Ovary (tissue), 9 donors: Measurements from ENCODE around the gene SULF2. TPM values are rescaled to one million over a fixed set of nuclear protein-coding genes. Genes with fewer than 3 reads are reported as not detected.
A peak's percentile ranks its signal among the peaks of the same experiment; 100 is the strongest.

ENCODE experiments used
- DNase-seq, 5 donors: peaks; one replicate each; pipeline ENCODE4 v3.0.0-alpha.2; 2019 to 2020
- H3K27ac ChIP-seq, 2 donors: fragments of 200-600 bp; one replicate each; pipeline versions ENCODE4 v1.5.1 to v1.8.0; 2019 to 2022
- H3K27me3 ChIP-seq: fragments of 200-600 bp; one replicate; pipeline ENCODE4 v1.8.0; 2022
- H3K36me3 ChIP-seq: fragments of 200-600 bp; sonication (generic); one replicate; pipeline ENCODE4 v1.5.1; 2019
- H3K4me1 ChIP-seq: one replicate; pipeline ENCODE4 v1.8.1; 2013; ENCODE audit warnings: mild to moderate bottlenecking, moderate library complexity; ENCODE audit not compliant: insufficient read depth
- H3K4me3 ChIP-seq: fragments of 200-600 bp; sonication (generic); one replicate; pipeline ENCODE4 v1.5.1; 2017
- H3K9me3 ChIP-seq, 2 donors: fragments of 200-600 bp in 1 of 2; sonication (generic) in 1 of 2; one replicate each; pipeline versions ENCODE4 v1.5.1 to v1.8.1; 2013 to 2019; ENCODE audit warnings: mild to moderate bottlenecking in 1 of 2, moderate library complexity in 1 of 2
- EP300 ChIP-seq: sonication (generic); formaldehyde crosslinking; IDR thresholded peaks from one replicate; pipeline ENCODE4 v1.6.1; 2017; ENCODE audit warnings: antibody characterized with exemption
- POLR2A ChIP-seq: fragments of 450-650 bp; IDR thresholded peaks from one replicate; pipeline ENCODE4 v1.6.1; 2017; ENCODE audit warnings: antibody characterized with exemption, mild to moderate bottlenecking, moderate library complexity
- WGBS, 3 donors: extraction: QIAGEN DNeasy Blood & Tissue Kit in 1 of 3; methylation state at CpG; one replicate each; pipeline versions ENCODE4 v1.1.5 to v1.1.7; 2013 to 2017; 5-methylcytosine and 5-hydroxymethylcytosine counted together
- intact Hi-C, 4 donors: fragments of 100-400 bp; cut with DNase I; formaldehyde crosslinking; loops; one replicate each; pipeline versions ENCODE4 v1.11.0 to v1.15.1; 2022 to 2023
- polyA plus RNA-seq, 2 donors: library from polyadenylated mRNA; stranded (reverse); fragments of 200-250 nt in 1 of 2; fragments of 350-450 nt in 1 of 2; fragmentation: Illumina TruSeq in 1 of 2; extraction: RNeasy Lipid Tissue Mini Kit (QIAGEN cat#74804) in 1 of 2; gene quantifications; one replicate each; pipeline ENCODE4 v1.2.3, GENCODE V29; 2013 to 2014
- small RNA-seq: library from RNA; depleted of rRNA; stranded (forward); fragments of <200 nt; gene quantifications from one replicate; pipeline ENCODE3, GENCODE V24; 2016
- total RNA-seq, 7 donors: library from RNA; depleted of rRNA in 2 of 7; stranded (reverse); fragments of >200 nt in 2 of 7; fragmentation: NEBNext Ultra II Directional in 3 of 7; extraction: Animal tissue kit (Norgen Biotek cat#: 25700) in 3 of 7; gene quantifications; one replicate each; pipeline versions ENCODE4 v1.1.0 to v1.2.4, GENCODE V29; 2016 to 2023
- TF ChIP-seq, protein P1 (sequence below), 3 donors: fragments of 450-650 bp in 2 of 3; fragments of 200-600 bp in 1 of 3; IDR thresholded peaks; one replicate each; pipeline versions ENCODE4 v1.5.1 to v1.8.0; 2016 to 2022; ENCODE audit warnings: antibody characterized with exemption in 3 of 3, mild to moderate bottlenecking in 1 of 3
- donor health status: DM: no; HTN: no; CAD: no; lungs with moderate emphysema.
- donor health status: DM: no; HTN: no; CAD: no.
- donor health status: Bipolar disorder and iron deficiency.
- donor health status: DM: yes; HTN: yes; CAD: no.
- donor health status: DM: no; HTN: no; CAD: no.
- donor health status: DM: yes; HTN: yes; CAD: no.

The SULF2 gene
- total and polyA plus RNA-seq, 9 donors: 128 to 423 (median 362) TPM

DNA sequence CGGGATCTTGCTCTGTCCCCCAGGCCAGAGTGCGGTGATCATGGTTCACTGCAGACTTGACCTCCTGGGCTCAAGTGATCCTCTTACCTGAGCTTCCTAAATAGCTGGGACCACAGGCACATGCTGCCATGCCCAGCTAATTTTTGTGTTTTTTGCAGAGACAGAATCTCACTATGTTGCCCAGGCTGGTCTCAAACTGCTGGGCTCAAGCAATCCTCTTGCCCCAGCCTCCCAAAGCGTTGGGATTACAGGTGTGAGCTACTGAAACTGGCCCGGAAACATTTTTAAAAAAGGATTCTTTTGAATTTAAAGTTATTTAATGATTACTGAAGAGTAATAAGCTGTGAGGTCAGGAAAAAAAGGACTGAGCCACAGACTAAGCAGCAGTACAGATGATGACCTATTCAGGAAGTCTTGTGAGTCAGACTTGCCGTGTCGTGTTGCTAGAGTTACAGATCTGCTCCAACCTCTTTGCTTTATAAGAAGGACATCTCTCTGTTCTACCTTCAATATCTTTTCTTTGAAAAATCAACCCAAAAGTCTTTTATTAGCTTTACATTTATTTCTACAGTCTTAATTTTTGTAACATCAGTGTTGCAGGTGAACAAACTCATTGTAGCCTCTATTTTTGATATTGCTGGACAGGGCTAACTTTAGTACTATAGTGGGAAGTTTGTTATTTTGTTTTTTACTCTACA is 174.9 kb downstream of the SULF2 start:
- TF ChIP-seq, protein P1, sequence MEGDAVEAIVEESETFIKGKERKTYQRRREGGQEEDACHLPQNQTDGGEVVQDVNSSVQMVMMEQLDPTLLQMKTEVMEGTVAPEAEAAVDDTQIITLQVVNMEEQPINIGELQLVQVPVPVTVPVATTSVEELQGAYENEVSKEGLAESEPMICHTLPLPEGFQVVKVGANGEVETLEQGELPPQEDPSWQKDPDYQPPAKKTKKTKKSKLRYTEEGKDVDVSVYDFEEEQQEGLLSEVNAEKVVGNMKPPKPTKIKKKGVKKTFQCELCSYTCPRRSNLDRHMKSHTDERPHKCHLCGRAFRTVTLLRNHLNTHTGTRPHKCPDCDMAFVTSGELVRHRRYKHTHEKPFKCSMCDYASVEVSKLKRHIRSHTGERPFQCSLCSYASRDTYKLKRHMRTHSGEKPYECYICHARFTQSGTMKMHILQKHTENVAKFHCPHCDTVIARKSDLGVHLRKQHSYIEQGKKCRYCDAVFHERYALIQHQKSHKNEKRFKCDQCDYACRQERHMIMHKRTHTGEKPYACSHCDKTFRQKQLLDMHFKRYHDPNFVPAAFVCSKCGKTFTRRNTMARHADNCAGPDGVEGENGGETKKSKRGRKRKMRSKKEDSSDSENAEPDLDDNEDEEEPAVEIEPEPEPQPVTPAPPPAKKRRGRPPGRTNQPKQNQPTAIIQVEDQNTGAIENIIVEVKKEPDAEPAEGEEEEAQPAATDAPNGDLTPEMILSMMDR (IDR thresholded peaks at IDR 0.05): no peak
- TF ChIP-seq EP300 (no peak), POLR2A (no peak)
- 72 to 77% (median 74%) methylated on average over 6 of the region's 6 CpGs for WGBS, 3 donors
- peak in 1 of 5 donors; percentile 28 for DNase-seq

DNA sequence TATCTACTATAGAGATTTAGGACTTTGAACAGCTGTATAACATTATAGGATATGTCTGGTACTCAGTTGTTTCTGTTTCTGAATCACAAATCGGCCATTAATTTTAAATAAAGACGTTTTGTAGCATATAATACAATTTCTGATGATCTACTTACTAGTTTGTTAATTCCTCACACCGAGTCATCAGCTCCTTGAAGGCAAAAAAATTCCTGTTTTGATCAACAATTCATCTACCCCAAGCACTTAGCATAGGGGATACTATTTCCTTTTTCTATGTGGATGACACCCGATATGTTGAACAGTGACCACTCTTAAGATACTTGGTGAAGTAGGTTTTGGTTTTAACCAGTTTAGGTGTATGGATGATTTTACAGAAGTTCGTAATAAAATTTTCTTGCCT is 176.3 kb downstream of the SULF2 start:
- Histone ChIP-seq H3K9me3 (no peaks in the 10 kb centered on the region), H3K27me3 (no peaks in the 10 kb centered on the region), H3K4me1 (no peaks in the 10 kb centered on the region), H3K27ac (no peak overlapping the region), H3K36me3 (no peaks in the 10 kb centered on the region), H3K4me3 (no peak overlapping the region)
- intact Hi-C loops: loop anchor here in 1 of 4 donors (10.0 kb wide), 1 partner anchor 414 kb away; no protein-coding TSS in a partner anchor
- TF ChIP-seq POLR2A (no peak), EP300 (no peak)
- TF ChIP-seq, protein P1 (IDR thresholded peaks at IDR 0.05): no peak
- WGBS, 3 donors: 82 to 88% (median 84%) methylated on average over 5 of the region's 5 CpGs
- DNase-seq: no peak

More for the DNA sequence above, 174.9 kb downstream of the SULF2 start:
- Histone ChIP-seq H3K4me1 (no peaks in the 10 kb centered on the region), H3K27me3 (no peaks in the 10 kb centered on the region), H3K36me3 (no peaks in the 10 kb centered on the region), H3K4me3 (no peak overlapping the region), H3K9me3 (no peaks in the 10 kb centered on the region), H3K27ac (no peak overlapping the region)
- intact Hi-C loops: loop anchor here in 1 of 4 donors (10.0 kb wide), 1 partner anchor 226 kb away; no protein-coding TSS in a partner anchor

Small RNAs within 50 kb of the gene (small RNA-seq; reads per million reads assigned to genes)
- gene RNU7-173P: not detected
